ENCODE measurements around the gene PTPN20.

The PTPN20 gene

DNA sequence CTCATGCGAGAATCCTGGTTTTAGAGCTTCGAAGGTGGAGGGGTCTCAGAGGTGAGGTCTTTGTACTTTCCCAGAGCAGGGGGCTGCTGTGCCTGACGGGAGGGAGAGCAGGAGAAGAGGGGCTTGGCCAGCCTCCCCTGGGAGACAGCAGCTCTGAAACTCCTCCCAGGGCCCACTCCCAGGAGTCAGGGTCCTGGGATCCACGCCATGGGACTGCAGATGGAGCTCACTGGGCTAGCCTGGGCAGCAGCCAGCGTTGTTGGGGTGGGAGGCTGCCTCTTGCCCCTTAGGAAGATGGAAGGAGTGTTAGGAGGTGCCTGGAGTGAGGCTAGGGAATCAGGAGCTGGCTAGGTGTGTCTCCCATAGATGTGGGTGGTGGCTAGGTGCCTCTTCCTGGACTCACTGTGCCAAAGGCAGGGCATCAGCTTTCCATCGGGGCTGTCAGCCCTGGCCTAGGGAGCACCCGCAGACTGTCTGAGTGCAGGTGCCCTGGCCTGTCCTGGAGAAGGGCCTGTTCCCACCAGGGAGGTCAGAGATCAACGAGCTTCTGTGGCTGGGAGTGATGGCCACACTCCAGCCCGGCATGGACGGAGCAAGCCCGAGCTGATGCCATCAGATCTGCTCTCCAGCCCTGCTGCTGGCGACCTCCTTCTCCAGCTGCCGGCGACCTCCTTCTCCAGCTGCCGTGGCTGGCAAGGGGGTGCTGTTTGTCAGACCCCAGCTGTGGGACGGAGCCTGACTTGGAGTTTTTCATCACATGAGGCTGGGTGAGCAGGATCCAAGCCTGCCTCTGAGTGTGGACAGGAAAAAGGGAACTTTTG, 111.3 kb downstream of the PTPN20 start:
- Histone ChIP-seq H3K9me3 (ENCODE audit: low read depth, low read length) (no peaks in the 10 kb centered on the region), H3K9ac (ENCODE audit: insufficient read length) (no peak overlapping the region), H3K36me3 (ENCODE audit: insufficient read depth, low read length) (no peaks in the 10 kb centered on the region), H3K27ac (no peak overlapping the region), H3K4me3 (no peak overlapping the region)
- DNase-seq (ENCODE audit: low read depth, low spot score): no peak
- TF ChIP-seq FOXP2 (optimal IDR thresholded peaks at IDR 0.05; ENCODE audit: control extremely low read depth, extremely low read length, insufficient read depth) (no peak), POLR2AphosphoS5 (IDR thresholded peaks at IDR 0.05; ENCODE audit: borderline replicate concordance, low read depth, low read length) (no peak), EZH2 (IDR thresholded peaks at IDR 0.05) (no peak)

- no peak overlapping the region for H3K4me3 ChIP-seq
- no peak overlapping the region for H3K27ac ChIP-seq
- no peak for DNase-seq (ENCODE audit: low read depth, low spot score)
- TF ChIP-seq POLR2AphosphoS5 (IDR thresholded peaks at IDR 0.05; ENCODE audit: borderline replicate concordance, low read depth, low read length): no peak
- no peak for TF ChIP-seq FOXP2 (optimal IDR thresholded peaks at IDR 0.05; ENCODE audit: control extremely low read depth, extremely low read length, insufficient read depth)
- no peak for TF ChIP-seq EZH2 (IDR thresholded peaks at IDR 0.05)
- no peak overlapping the region for H3K9ac ChIP-seq (ENCODE audit: insufficient read length)
- no peaks in the 10 kb centered on the region for H3K36me3 ChIP-seq (ENCODE audit: insufficient read depth, low read length)
- no peaks in the 10 kb centered on the region for H3K9me3 ChIP-seq (ENCODE audit: low read depth, low read length)
Observed at GRCh38 chr10:47023237-47024045, 112.2 kb downstream of the PTPN20 start.

DNA sequence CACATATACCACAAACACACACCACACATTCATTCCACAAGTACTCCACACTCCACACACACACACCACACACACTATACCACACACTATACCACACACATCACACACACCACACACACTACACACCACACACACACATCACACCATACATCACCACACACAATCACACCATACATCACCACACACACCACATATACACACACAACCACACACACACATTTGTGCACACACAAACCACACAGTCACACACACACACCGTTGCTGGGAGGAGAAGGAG, 112.8 kb downstream of the PTPN20 start:
- no peak for TF ChIP-seq FOXP2 (optimal IDR thresholded peaks at IDR 0.05; ENCODE audit: control extremely low read depth, extremely low read length, insufficient read depth)
- no peak for TF ChIP-seq POLR2AphosphoS5 (IDR thresholded peaks at IDR 0.05; ENCODE audit: borderline replicate concordance, low read depth, low read length)
- TF ChIP-seq EZH2 (IDR thresholded peaks at IDR 0.05): no peak
- no peak overlapping the region for H3K27ac ChIP-seq
- H3K9ac ChIP-seq (ENCODE audit: insufficient read length): no peak overlapping the region
- H3K4me3 ChIP-seq: no peak overlapping the region
- no peaks in the 10 kb centered on the region for H3K9me3 ChIP-seq (ENCODE audit: low read depth, low read length)
- H3K36me3 ChIP-seq (ENCODE audit: insufficient read depth, low read length): no peaks in the 10 kb centered on the region
- DNase-seq (ENCODE audit: low read depth, low spot score): no peak

GRCh38 chr10:47024399-47025252, 113.4 kb downstream of the PTPN20 start:
- Histone ChIP-seq H3K9me3 (ENCODE audit: low read depth, low read length) (no peaks in the 10 kb centered on the region), H3K27ac (no peak overlapping the region), H3K9ac (ENCODE audit: insufficient read length) (no peak overlapping the region), H3K36me3 (ENCODE audit: insufficient read depth, low read length) (no peaks in the 10 kb centered on the region), H3K4me3 (no peak overlapping the region)
- DNase-seq (ENCODE audit: low read depth, low spot score): no peak
- TF ChIP-seq POLR2AphosphoS5 (IDR thresholded peaks at IDR 0.05; ENCODE audit: borderline replicate concordance, low read depth, low read length): no peak
- no peak for TF ChIP-seq FOXP2 (optimal IDR thresholded peaks at IDR 0.05; ENCODE audit: control extremely low read depth, extremely low read length, insufficient read depth)
- TF ChIP-seq EZH2 (IDR thresholded peaks at IDR 0.05): no peak

DNA sequence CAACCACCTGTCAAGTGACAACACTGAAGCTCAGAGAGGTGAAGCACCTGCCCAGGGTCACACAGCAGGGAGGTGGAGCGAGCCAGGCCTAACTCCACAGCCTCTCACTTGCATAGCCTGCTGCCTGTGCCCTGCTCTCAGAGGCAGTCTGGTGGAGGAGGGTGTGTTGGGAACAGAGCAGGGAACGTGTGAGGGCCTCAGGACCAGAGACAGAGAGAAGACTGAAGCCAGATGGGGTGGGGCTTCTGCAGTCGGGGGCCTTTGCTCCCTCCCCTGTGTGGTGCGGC, 114.0 kb downstream of the PTPN20 start:
- no peak overlapping the region for H3K9ac ChIP-seq (ENCODE audit: insufficient read length)
- H3K36me3 ChIP-seq (ENCODE audit: insufficient read depth, low read length): no peaks in the 10 kb centered on the region
- no peak for TF ChIP-seq POLR2AphosphoS5 (IDR thresholded peaks at IDR 0.05; ENCODE audit: borderline replicate concordance, low read depth, low read length)
- no peak for TF ChIP-seq EZH2 (IDR thresholded peaks at IDR 0.05)
- no peak for TF ChIP-seq FOXP2 (optimal IDR thresholded peaks at IDR 0.05; ENCODE audit: control extremely low read depth, extremely low read length, insufficient read depth)
- H3K4me3 ChIP-seq: no peak overlapping the region
- H3K9me3 ChIP-seq (ENCODE audit: low read depth, low read length): no peaks in the 10 kb centered on the region
- DNase-seq (ENCODE audit: low read depth, low spot score): no peak
- H3K27ac ChIP-seq: no peak overlapping the region

DNA sequence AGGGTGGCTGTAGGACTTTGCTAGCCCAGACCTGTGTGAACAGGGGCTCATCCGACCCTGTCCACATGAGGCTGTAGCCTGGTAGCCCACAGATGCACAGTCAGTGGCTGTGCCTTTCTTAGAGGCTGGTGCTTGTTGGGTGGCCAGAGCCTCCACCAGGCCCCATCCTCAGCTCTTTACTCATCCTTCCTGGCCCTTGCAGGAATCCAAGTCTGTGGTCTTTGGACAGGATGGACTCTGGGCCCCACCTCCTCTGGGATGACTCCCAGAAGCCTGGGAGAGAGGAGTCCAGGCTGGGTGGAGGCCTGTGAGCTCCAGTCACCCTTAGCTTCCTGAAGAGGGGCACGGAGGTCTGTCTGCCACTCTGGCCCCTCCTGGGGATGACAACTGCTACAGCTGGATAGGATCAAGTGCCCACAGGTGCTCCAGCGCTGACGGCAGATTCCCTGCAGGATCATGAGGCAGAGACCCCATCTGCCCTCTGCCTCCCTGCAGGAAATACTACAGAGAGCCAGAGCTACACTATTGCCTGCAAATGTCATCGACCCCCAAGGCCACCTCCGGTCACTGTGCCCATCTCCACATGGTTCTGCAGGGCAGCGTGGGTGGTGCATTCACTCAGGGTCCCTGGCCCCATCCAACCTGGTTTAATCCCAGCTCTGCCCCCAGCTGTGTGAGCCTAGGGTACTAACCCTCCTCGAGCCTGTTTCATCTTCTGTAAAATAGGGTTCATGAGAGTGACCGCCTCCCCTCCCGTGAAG, 114.5 kb downstream of the PTPN20 start:
- no peak overlapping the region for H3K9ac ChIP-seq (ENCODE audit: insufficient read length)

DNA sequence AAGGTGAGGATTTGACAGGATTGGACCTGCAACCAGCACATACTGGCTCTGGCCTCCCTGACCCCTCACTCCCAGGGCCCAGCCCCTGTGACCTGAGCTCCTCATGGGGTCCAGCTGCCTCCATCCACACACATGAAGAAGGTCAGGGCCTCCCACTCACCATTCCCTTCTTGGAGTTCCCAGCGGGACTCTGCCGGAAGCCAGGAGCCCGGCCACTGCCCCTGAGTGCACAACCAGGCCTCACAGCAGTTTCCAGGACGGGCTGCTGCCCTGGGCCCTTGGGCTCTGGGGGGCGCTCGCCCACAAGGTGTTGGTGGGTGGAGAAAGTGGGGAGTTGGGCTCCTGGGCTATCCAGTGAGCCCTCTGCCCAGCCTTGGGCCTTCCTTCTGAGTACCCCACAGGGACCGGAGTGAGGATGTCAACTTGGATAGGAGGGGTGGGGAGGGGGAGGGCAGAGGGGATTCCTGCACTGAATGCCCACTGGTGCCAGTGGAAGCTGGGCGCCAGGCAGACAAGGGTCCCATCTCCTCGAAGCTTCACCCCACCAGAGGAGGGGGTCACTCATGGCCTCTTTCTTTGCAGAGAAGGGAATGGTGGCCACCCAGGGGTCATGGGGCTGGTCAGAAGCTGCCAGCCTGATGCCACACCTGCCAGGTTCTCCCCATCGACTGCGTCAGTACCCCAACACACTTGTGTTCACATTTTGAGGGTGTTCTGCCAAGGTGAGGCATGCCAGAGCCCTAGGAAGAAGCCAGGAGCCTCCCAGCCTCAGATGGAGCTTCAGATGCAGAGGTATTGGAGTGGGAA, 115.3 kb downstream of the PTPN20 start:
- Histone ChIP-seq H3K27ac (no peak overlapping the region), H3K9ac (ENCODE audit: insufficient read length) (no peak overlapping the region), H3K36me3 (ENCODE audit: insufficient read depth, low read length) (no peaks in the 10 kb centered on the region), H3K9me3 (ENCODE audit: low read depth, low read length) (no peaks in the 10 kb centered on the region), H3K4me3 (no peak overlapping the region)
- TF ChIP-seq EZH2 (IDR thresholded peaks at IDR 0.05) (no peak), FOXP2 (optimal IDR thresholded peaks at IDR 0.05; ENCODE audit: control extremely low read depth, extremely low read length, insufficient read depth) (no peak), POLR2AphosphoS5 (IDR thresholded peaks at IDR 0.05; ENCODE audit: borderline replicate concordance, low read depth, low read length) (no peak)
- no peak for DNase-seq (ENCODE audit: low read depth, low spot score)

More for the DNA sequence above, 114.5 kb downstream of the PTPN20 start:
- Histone ChIP-seq H3K9me3 (ENCODE audit: low read depth, low read length) (no peaks in the 10 kb centered on the region), H3K27ac (no peak overlapping the region), H3K4me3 (no peak overlapping the region), H3K36me3 (ENCODE audit: insufficient read depth, low read length) (no peaks in the 10 kb centered on the region)
- DNase-seq (ENCODE audit: low read depth, low spot score): no peak
- TF ChIP-seq FOXP2 (optimal IDR thresholded peaks at IDR 0.05; ENCODE audit: control extremely low read depth, extremely low read length, insufficient read depth) (no peak), POLR2AphosphoS5 (IDR thresholded peaks at IDR 0.05; ENCODE audit: borderline replicate concordance, low read depth, low read length) (no peak), EZH2 (IDR thresholded peaks at IDR 0.05) (no peak)
